ENCODE data around the gene CER1. TPM values are rescaled to one million over a fixed set of nuclear protein-coding genes. Genes with fewer than 3 reads are reported as not detected.

The CER1 gene
- total and polyA plus RNA-seq, 10 of the 15 experiments (the other 5 are each of a cell fraction or from before 2014, with no cell fraction given) = not detected

DNA sequence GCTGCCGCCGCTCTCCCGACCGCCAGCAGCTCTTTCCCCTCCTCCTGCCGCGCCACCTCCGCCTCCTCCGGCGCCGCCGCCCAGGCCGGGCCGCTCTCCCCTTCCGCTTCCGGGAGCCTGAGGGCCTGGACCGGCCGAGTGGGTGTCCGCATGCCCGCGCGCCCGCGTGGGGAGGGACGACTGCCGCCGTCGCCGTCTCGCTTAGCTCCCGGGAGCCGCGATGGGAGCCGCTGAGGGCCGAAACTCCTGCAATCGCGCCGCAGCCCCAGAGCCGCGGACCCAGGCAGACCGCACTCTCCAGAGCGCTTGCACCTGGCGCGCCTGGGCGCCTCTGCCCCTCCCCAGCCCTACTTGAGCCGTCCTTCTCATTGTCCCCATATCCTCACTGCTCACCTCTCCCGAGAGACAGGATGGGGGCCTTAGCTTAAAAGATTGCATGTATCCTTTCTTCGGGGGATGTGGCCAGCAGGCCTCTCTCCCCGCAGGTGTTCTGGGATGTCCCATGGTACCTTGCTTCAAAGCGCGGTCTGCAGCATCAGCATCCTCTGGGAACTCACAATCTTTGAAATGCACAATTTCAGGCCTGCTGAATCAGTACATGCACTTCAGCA is 29.2 kb downstream of the CER1 start, which contains the start of gene ZDHHC21 (continued):
- TF ChIP-seq FOS (IDR thresholded peaks at IDR 0.05; ENCODE audit: borderline replicate concordance, extremely low read depth, insufficient read length) (no peak), YBX1 (IDR thresholded peaks at IDR 0.05) (no peak), ASH2L (IDR thresholded peaks at IDR 0.05; ENCODE audit: borderline replicate concordance, low read depth) (no peak; the same call in 1 of the 2 replicates), POLR2AphosphoS5 (IDR thresholded peaks at IDR 0.05; ENCODE audit: low read length) (peak; percentile 50; the same call in 1 of the 2 replicates), RFX5 (IDR thresholded peaks at IDR 0.05; ENCODE audit: low read depth, low read length) (no peak), SREBF2 (IDR thresholded peaks at IDR 0.05; ENCODE audit: low read length) (no peak), SMAD5 (IDR thresholded peaks at IDR 0.05; ENCODE audit: low read depth) (peak; percentile 63; the same call in 1 of the 2 replicates), KLF5 (IDR thresholded peaks at IDR 0.05; ENCODE audit: partially characterized antibody) (peak; percentile 70), ZNF622 (IDR thresholded peaks at IDR 0.05) (no peak), CREB1 (IDR thresholded peaks at IDR 0.05; ENCODE audit: low read depth) (0 out of 2 replicates have a peak, but pooled peaks have one; percentile 36), ZSCAN29 (IDR thresholded peaks at IDR 0.05) (no peak), BMI1 (IDR thresholded peaks at IDR 0.05; ENCODE audit: borderline replicate concordance) (no peak), MEF2B (IDR thresholded peaks at IDR 0.05; ENCODE audit: partially characterized antibody, poor library complexity, severe bottlenecking) (no peak), POU2F2 (IDR thresholded peaks at IDR 0.05; ENCODE audit: borderline replicate concordance, low read depth, low read length) (0 out of 3 replicates have a peak, but pooled peaks have one; percentile 21)
- TF ChIP-seq, protein P1, sequence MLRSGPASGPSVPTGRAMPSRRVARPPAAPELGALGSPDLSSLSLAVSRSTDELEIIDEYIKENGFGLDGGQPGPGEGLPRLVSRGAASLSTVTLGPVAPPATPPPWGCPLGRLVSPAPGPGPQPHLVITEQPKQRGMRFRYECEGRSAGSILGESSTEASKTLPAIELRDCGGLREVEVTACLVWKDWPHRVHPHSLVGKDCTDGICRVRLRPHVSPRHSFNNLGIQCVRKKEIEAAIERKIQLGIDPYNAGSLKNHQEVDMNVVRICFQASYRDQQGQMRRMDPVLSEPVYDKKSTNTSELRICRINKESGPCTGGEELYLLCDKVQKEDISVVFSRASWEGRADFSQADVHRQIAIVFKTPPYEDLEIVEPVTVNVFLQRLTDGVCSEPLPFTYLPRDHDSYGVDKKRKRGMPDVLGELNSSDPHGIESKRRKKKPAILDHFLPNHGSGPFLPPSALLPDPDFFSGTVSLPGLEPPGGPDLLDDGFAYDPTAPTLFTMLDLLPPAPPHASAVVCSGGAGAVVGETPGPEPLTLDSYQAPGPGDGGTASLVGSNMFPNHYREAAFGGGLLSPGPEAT (IDR thresholded peaks at IDR 0.05; ENCODE audit: low read depth) = 0 out of 2 replicates have a peak, but pooled peaks have one; percentile 19
- TF ChIP-seq, protein P2, sequence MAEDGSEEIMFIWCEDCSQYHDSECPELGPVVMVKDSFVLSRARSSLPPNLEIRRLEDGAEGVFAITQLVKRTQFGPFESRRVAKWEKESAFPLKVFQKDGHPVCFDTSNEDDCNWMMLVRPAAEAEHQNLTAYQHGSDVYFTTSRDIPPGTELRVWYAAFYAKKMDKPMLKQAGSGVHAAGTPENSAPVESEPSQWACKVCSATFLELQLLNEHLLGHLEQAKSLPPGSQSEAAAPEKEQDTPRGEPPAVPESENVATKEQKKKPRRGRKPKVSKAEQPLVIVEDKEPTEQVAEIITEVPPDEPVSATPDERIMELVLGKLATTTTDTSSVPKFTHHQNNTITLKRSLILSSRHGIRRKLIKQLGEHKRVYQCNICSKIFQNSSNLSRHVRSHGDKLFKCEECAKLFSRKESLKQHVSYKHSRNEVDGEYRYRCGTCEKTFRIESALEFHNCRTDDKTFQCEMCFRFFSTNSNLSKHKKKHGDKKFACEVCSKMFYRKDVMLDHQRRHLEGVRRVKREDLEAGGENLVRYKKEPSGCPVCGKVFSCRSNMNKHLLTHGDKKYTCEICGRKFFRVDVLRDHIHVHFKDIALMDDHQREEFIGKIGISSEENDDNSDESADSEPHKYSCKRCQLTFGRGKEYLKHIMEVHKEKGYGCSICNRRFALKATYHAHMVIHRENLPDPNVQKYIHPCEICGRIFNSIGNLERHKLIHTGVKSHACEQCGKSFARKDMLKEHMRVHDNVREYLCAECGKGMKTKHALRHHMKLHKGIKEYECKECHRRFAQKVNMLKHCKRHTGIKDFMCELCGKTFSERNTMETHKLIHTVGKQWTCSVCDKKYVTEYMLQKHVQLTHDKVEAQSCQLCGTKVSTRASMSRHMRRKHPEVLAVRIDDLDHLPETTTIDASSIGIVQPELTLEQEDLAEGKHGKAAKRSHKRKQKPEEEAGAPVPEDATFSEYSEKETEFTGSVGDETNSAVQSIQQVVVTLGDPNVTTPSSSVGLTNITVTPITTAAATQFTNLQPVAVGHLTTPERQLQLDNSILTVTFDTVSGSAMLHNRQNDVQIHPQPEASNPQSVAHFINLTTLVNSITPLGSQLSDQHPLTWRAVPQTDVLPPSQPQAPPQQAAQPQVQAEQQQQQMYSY (CRISPR knock-in tag; IDR thresholded peaks at IDR 0.05) = no peak
- TF ChIP-seq, protein P3, sequence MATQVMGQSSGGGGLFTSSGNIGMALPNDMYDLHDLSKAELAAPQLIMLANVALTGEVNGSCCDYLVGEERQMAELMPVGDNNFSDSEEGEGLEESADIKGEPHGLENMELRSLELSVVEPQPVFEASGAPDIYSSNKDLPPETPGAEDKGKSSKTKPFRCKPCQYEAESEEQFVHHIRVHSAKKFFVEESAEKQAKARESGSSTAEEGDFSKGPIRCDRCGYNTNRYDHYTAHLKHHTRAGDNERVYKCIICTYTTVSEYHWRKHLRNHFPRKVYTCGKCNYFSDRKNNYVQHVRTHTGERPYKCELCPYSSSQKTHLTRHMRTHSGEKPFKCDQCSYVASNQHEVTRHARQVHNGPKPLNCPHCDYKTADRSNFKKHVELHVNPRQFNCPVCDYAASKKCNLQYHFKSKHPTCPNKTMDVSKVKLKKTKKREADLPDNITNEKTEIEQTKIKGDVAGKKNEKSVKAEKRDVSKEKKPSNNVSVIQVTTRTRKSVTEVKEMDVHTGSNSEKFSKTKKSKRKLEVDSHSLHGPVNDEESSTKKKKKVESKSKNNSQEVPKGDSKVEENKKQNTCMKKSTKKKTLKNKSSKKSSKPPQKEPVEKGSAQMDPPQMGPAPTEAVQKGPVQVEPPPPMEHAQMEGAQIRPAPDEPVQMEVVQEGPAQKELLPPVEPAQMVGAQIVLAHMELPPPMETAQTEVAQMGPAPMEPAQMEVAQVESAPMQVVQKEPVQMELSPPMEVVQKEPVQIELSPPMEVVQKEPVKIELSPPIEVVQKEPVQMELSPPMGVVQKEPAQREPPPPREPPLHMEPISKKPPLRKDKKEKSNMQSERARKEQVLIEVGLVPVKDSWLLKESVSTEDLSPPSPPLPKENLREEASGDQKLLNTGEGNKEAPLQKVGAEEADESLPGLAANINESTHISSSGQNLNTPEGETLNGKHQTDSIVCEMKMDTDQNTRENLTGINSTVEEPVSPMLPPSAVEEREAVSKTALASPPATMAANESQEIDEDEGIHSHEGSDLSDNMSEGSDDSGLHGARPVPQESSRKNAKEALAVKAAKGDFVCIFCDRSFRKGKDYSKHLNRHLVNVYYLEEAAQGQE (IDR thresholded peaks at IDR 0.05; ENCODE audit: low read depth, low read length) = no peak
- TF ChIP-seq, protein P4, sequence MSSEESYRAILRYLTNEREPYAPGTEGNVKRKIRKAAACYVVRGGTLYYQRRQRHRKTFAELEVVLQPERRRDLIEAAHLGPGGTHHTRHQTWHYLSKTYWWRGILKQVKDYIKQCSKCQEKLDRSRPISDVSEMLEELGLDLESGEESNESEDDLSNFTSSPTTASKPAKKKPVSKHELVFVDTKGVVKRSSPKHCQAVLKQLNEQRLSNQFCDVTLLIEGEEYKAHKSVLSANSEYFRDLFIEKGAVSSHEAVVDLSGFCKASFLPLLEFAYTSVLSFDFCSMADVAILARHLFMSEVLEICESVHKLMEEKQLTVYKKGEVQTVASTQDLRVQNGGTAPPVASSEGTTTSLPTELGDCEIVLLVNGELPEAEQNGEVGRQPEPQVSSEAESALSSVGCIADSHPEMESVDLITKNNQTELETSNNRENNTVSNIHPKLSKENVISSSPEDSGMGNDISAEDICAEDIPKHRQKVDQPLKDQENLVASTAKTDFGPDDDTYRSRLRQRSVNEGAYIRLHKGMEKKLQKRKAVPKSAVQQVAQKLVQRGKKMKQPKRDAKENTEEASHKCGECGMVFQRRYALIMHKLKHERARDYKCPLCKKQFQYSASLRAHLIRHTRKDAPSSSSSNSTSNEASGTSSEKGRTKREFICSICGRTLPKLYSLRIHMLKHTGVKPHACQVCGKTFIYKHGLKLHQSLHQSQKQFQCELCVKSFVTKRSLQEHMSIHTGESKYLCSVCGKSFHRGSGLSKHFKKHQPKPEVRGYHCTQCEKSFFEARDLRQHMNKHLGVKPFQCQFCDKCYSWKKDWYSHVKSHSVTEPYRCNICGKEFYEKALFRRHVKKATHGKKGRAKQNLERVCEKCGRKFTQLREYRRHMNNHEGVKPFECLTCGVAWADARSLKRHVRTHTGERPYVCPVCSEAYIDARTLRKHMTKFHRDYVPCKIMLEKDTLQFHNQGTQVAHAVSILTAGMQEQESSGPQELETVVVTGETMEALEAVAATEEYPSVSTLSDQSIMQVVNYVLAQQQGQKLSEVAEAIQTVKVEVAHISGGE (CRISPR knock-in tag; IDR thresholded peaks at IDR 0.05) = peak; percentile 39; the same call in 1 of the 2 replicates

Data from GM12878 (cell line).